SK-N-SH (cell line): ENCODE data around the gene LY6G6D. TPM values are rescaled to one million over a fixed set of nuclear protein-coding genes. Genes with fewer than 3 reads are reported as not detected.

ENCODE experiments used
- CTCF ChIA-PET: fragments of 300-600, 350-600 bp; formaldehyde crosslinking; extraction: SDS; loops from one replicate; lab custom pipeline; 2021; lab: Yijun Ruan, JAX
- POLR2A ChIA-PET: fragments of 350-600 bp; sonication (Branson Sonifier 250); formaldehyde crosslinking; extraction: SDS; loops from one replicate; lab custom pipeline; 2020; ENCODE audit warnings: antibody characterized with exemption, inconsistent platforms; lab: Yijun Ruan, JAX
- DNase-seq: peaks from one replicate; pipeline ENCODE4 v3.0.0; 2012
- H2AFZ ChIP-seq: fragments of 200-600 bp; sonication (generic); 2 replicates; pipeline ENCODE4 v1.8.1; 2016; ENCODE audit warnings: antibody characterized with exemption, mild to moderate bottlenecking, low read depth
- H3F3A ChIP-seq: fragments of 200-600 bp; sonication (generic); replicated peaks from 2 replicates; pipeline ENCODE3; 2016; ENCODE audit warnings: antibody characterized with exemption, mild to moderate bottlenecking; ENCODE audit not compliant: insufficient read depth
- H3K27ac ChIP-seq, 2 experiments: fragments of 200-500 bp in 1 of 2; fragments of 200-600 bp in 1 of 2; sonication (Bioruptor generic) in 1 of 2; sonication (generic), shearing (Covaris generic) in 1 of 2; 2 replicates each; pipeline versions ENCODE4 v1.5.1 to v1.6.1; 2014 to 2016; ENCODE audit warnings: low read depth in 2 of 2, inconsistent platforms in 1 of 2, low read length in 1 of 2, mild to moderate bottlenecking in 1 of 2, mixed read lengths in 1 of 2
- H3K27me3 ChIP-seq: fragments of 200-600 bp; sonication (generic), shearing (Covaris generic); 2 replicates; pipeline ENCODE4 v1.6.1; 2016; ENCODE audit warnings: mixed run types; ENCODE audit not compliant: insufficient read depth
- H3K36me3 ChIP-seq, 2 experiments: fragments of 200-500 bp in 1 of 2; fragments of 200-600 bp in 1 of 2; sonication (Bioruptor generic) in 1 of 2; sonication (generic) in 1 of 2; replicated peaks in 1 of 2; 2 replicates each; pipeline versions ENCODE3 to v1.5.1; 2014 to 2016; ENCODE audit warnings: low read length in 1 of 2, mild to moderate bottlenecking in 1 of 2; ENCODE audit not compliant: insufficient read depth in 2 of 2, control insufficient read depth in 1 of 2
- H3K4me1 ChIP-seq, 2 experiments: fragments of 200-500 bp in 1 of 2; fragments of 200-600 bp in 1 of 2; sonication (Bioruptor generic) in 1 of 2; sonication (generic), shearing (Covaris generic) in 1 of 2; 2 replicates each; pipeline versions ENCODE4 v1.5.1 to v1.6.1; 2014 to 2016; ENCODE audit warnings: low read depth in 1 of 2, low read length in 1 of 2, mixed run types in 1 of 2; ENCODE audit not compliant: insufficient read depth in 2 of 2, control insufficient read depth in 1 of 2
- H3K4me2 ChIP-seq: fragments of 200-600 bp; sonication (generic), shearing (Covaris generic); 2 replicates; pipeline ENCODE4 v1.6.1; 2017; ENCODE audit warnings: mixed run types
- H3K4me3 ChIP-seq, 2 experiments: fragments of 200-500 bp in 1 of 2; fragments of 200-600 bp in 1 of 2; sonication (Bioruptor generic) in 1 of 2; sonication (generic), shearing (Covaris generic) in 1 of 2; 2 replicates each; pipeline versions ENCODE4 v1.5.1 to v1.8.1; 2014 to 2016; ENCODE audit warnings: low read depth in 2 of 2, inconsistent platforms in 1 of 2, low read length in 1 of 2, mild to moderate bottlenecking in 1 of 2, mixed read lengths in 1 of 2, moderate library complexity in 1 of 2
- H3K79me2 ChIP-seq: fragments of 200-600 bp; sonication (generic); 2 replicates; pipeline ENCODE4 v1.8.1; 2017; ENCODE audit warnings: mild to moderate bottlenecking; ENCODE audit not compliant: insufficient read depth
- H3K9ac ChIP-seq: fragments of 200-600 bp; sonication (generic); 2 replicates; pipeline ENCODE4 v1.6.1; 2017; ENCODE audit warnings: mixed run types
- H3K9me2 ChIP-seq: fragments of 200-600 bp; sonication (generic); 2 replicates; pipeline ENCODE4 v1.6.1; 2017; ENCODE audit warnings: mixed run types
- H3K9me3 ChIP-seq: fragments of 200-600 bp; sonication (generic); 2 replicates; pipeline ENCODE4 v1.6.1; 2017; ENCODE audit warnings: mixed run types, mild to moderate bottlenecking, moderate library complexity
- H4K20me1 ChIP-seq: fragments of 200-600 bp; sonication (generic); 2 replicates; pipeline ENCODE4 v1.6.1; 2017; ENCODE audit warnings: mild to moderate bottlenecking, mixed run types; ENCODE audit not compliant: insufficient read depth
- ELF1 ChIP-seq: IDR thresholded peaks from 2 replicates; pipeline ENCODE4 v1.4.0; 2012
- EP300 ChIP-seq, 2 experiments: IDR thresholded peaks; 2 replicates each; pipeline versions ENCODE4 v1.4.0 to v1.6.1; 2012; ENCODE audit warnings: borderline replicate concordance in 1 of 2, low read depth in 1 of 2, low read length in 1 of 2
- FOXJ3 ChIP-seq: sonication (generic); formaldehyde crosslinking; IDR thresholded peaks from 2 replicates; pipeline ENCODE4 v1.5.1; 2020; ENCODE audit warnings: mild to moderate bottlenecking, missing genetic modification reagents
- FOXM1 ChIP-seq: IDR thresholded peaks from 2 replicates; pipeline ENCODE4 v1.4.0; 2012; ENCODE audit warnings: low read depth, mild to moderate bottlenecking
- GATA2 ChIP-seq: sonication (generic); formaldehyde crosslinking; IDR thresholded peaks from 2 replicates; pipeline ENCODE4 v1.5.0; 2020; ENCODE audit warnings: mild to moderate bottlenecking, missing genetic modification reagents
- IRF3 ChIP-seq: fragments of 150-350 bp; IDR thresholded peaks from 2 replicates; pipeline ENCODE4 v1.6.1; 2016; ENCODE audit warnings: mild to moderate bottlenecking, low read depth, low read length
- MAX ChIP-seq: IDR thresholded peaks from 2 replicates; pipeline ENCODE4 v1.4.0; 2012; ENCODE audit warnings: low read depth
- MEF2A ChIP-seq: IDR thresholded peaks from 2 replicates; pipeline ENCODE4 v1.4.0; 2012; ENCODE audit warnings: low read depth, borderline replicate concordance
- MXI1 ChIP-seq: IDR thresholded peaks from 2 replicates; pipeline ENCODE4 v1.6.1; 2012; ENCODE audit warnings: mild to moderate bottlenecking, low read depth, low read length, improper control_type of control experiment
- NFIC ChIP-seq: IDR thresholded peaks from 2 replicates; pipeline ENCODE4 v1.4.0; 2012; ENCODE audit warnings: borderline replicate concordance
- PBX3 ChIP-seq: IDR thresholded peaks from 2 replicates; pipeline ENCODE4; 2012
- RAD21 ChIP-seq: IDR thresholded peaks from 2 replicates; pipeline ENCODE4 v1.6.1; 2012; ENCODE audit warnings: mild to moderate bottlenecking, low read length
- RXRA ChIP-seq: IDR thresholded peaks from 2 replicates; pipeline ENCODE4 v1.4.0; 2012; ENCODE audit warnings: low read depth, mild to moderate bottlenecking, borderline replicate concordance
- YY1 ChIP-seq: IDR thresholded peaks from 2 replicates; pipeline ENCODE4 v1.4.0; 2012; ENCODE audit warnings: low read depth, mild to moderate bottlenecking
- ZBTB33 ChIP-seq: IDR thresholded peaks from 2 replicates; pipeline ENCODE4 v1.4.0; 2012; ENCODE audit warnings: low read depth, borderline replicate concordance
- WGBS: methylation state at CpG from one replicate; pipeline ENCODE4 v1.1.6; 2017; ENCODE audit warnings: low lambda C conversion rate; 5-methylcytosine and 5-hydroxymethylcytosine counted together
- polyA plus RNA-seq, 3 experiments: library from polyadenylated mRNA; depleted of rRNA; stranded (reverse); fragments of >200 nt; gene quantifications; 2 replicates each; pipeline ENCODE4 v1.2.3, GENCODE V29; 2012
- TF ChIP-seq, protein P1 (sequence below): fragments of 200-600 bp; sonication (generic); IDR thresholded peaks from 2 replicates; pipeline ENCODE4 v1.6.1; 2017; ENCODE audit warnings: antibody characterized with exemption, mild to moderate bottlenecking, moderate library complexity
- TF ChIP-seq, protein P2 (sequence below): IDR thresholded peaks from 2 replicates; pipeline ENCODE4 v1.4.0; 2012; ENCODE audit warnings: low read depth, borderline replicate concordance
- TF ChIP-seq, protein P3 (sequence below): IDR thresholded peaks from 2 replicates; pipeline ENCODE4 v1.6.1; 2012; ENCODE audit warnings: mild to moderate bottlenecking, low read depth, low read length, moderate library complexity

Gene LY6G6D
- polyA plus RNA-seq, 1 of the 3 experiments (the other 2 are of a cell fraction), result not detected

- TF ChIP-seq FOXJ3 (CRISPR knock-in tag) (no peak), YY1 (no peak), EP300 (IDR thresholded peaks at IDR 0.05; ENCODE audit: borderline replicate concordance in 1 of 2, low read depth in 1 of 2, low read length in 1 of 2) (no peak), RAD21 (no peak), FOXM1 (no peak), MXI1 (no peak)
- TF ChIP-seq, protein P1, sequence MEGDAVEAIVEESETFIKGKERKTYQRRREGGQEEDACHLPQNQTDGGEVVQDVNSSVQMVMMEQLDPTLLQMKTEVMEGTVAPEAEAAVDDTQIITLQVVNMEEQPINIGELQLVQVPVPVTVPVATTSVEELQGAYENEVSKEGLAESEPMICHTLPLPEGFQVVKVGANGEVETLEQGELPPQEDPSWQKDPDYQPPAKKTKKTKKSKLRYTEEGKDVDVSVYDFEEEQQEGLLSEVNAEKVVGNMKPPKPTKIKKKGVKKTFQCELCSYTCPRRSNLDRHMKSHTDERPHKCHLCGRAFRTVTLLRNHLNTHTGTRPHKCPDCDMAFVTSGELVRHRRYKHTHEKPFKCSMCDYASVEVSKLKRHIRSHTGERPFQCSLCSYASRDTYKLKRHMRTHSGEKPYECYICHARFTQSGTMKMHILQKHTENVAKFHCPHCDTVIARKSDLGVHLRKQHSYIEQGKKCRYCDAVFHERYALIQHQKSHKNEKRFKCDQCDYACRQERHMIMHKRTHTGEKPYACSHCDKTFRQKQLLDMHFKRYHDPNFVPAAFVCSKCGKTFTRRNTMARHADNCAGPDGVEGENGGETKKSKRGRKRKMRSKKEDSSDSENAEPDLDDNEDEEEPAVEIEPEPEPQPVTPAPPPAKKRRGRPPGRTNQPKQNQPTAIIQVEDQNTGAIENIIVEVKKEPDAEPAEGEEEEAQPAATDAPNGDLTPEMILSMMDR, result no peak
Measured at GRCh38 chr6:31692353-31692752, 22.8 kb upstream of the LY6G6D start (continued).

DNA sequence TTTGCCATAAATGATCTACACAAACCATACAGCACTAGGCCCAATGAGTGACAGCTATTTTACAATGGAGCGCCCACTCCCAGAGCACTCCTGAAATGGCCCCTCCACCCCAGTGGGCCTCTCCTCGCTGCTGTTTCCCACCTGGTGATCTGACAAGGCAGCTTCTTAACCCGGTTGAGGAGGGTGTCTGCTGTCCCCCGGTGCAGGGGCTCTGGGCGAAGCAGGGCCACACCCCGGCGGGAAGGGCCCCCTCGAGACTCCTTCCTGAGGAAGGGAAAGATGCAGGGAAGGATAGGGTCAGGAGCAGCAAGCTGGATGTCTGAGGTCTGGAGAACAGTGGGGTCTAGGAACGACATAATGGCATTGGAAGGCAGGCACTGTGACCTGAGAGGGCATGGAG is 22.3 kb upstream of the LY6G6D start:
- no peak overlapping the region for H3K4me3 ChIP-seq
- H3K36me3 ChIP-seq, result peaks cover 24 to 49% of the 10 kb centered on the region in 2 experiments
- no peak overlapping the region for H3K4me2 ChIP-seq
- no peaks in the 10 kb centered on the region for H3K4me1 ChIP-seq
- no peaks in the 10 kb centered on the region for H3F3A ChIP-seq
- H4K20me1 ChIP-seq, result no peaks in the 10 kb centered on the region
- H3K27ac ChIP-seq, result no peak overlapping the region
- no peak for DNase-seq
- POLR2A ChIA-PET, result no interaction called here
- H3K9me2 ChIP-seq, result no peaks in the 10 kb centered on the region
- 95% methylated on average over 9 of the region's 9 CpGs for WGBS
- H3K27me3 ChIP-seq, result no peaks in the 10 kb centered on the region
- H3K9ac ChIP-seq, result no peak overlapping the region
- CTCF ChIA-PET, result interaction anchor here (1.0 to 4.5 kb wide), 4 partner anchors 8 to 137 kb away, joined by 3 to 29 read pairs (median 6); partner anchors contain the start of gene LY6G5C
- no peaks in the 10 kb centered on the region for H3K9me3 ChIP-seq
- H2AFZ ChIP-seq, result no peak overlapping the region
- H3K79me2 ChIP-seq, result no peaks in the 10 kb centered on the region
- TF ChIP-seq MAX (no peak), NFIC (no peak), PBX3 (no peak), FOXJ3 (CRISPR knock-in tag) (no peak), ZBTB33 (no peak), GATA2 (CRISPR knock-in tag) (no peak), RXRA (no peak), ELF1 (no peak), MEF2A (no peak), IRF3 (no peak), EP300 (IDR thresholded peaks at IDR 0.05; ENCODE audit: borderline replicate concordance in 1 of 2, low read depth in 1 of 2, low read length in 1 of 2) (no peak)
- TF ChIP-seq, protein P2, sequence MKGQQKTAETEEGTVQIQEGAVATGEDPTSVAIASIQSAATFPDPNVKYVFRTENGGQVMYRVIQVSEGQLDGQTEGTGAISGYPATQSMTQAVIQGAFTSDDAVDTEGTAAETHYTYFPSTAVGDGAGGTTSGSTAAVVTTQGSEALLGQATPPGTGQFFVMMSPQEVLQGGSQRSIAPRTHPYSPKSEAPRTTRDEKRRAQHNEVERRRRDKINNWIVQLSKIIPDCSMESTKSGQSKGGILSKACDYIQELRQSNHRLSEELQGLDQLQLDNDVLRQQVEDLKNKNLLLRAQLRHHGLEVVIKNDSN, result no peak
- TF ChIP-seq, protein P3, sequence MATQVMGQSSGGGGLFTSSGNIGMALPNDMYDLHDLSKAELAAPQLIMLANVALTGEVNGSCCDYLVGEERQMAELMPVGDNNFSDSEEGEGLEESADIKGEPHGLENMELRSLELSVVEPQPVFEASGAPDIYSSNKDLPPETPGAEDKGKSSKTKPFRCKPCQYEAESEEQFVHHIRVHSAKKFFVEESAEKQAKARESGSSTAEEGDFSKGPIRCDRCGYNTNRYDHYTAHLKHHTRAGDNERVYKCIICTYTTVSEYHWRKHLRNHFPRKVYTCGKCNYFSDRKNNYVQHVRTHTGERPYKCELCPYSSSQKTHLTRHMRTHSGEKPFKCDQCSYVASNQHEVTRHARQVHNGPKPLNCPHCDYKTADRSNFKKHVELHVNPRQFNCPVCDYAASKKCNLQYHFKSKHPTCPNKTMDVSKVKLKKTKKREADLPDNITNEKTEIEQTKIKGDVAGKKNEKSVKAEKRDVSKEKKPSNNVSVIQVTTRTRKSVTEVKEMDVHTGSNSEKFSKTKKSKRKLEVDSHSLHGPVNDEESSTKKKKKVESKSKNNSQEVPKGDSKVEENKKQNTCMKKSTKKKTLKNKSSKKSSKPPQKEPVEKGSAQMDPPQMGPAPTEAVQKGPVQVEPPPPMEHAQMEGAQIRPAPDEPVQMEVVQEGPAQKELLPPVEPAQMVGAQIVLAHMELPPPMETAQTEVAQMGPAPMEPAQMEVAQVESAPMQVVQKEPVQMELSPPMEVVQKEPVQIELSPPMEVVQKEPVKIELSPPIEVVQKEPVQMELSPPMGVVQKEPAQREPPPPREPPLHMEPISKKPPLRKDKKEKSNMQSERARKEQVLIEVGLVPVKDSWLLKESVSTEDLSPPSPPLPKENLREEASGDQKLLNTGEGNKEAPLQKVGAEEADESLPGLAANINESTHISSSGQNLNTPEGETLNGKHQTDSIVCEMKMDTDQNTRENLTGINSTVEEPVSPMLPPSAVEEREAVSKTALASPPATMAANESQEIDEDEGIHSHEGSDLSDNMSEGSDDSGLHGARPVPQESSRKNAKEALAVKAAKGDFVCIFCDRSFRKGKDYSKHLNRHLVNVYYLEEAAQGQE, result no peak
- TF ChIP-seq, protein P1, result no peak
